Islet precursor cell (in vitro differentiated cells): ENCODE results near the gene PIP4K2A.
"Not testable (repeated sequence)": the region's sequence is repeated elsewhere in the genome, so short reads cannot be mapped to it uniquely, and the experiment has no call there.

Experiments used
- DNase-seq: peaks from one replicate; pipeline ENCODE4 v3.0.0-alpha.2; 2018

PIP4K2A gene

GRCh38 chr10:22714479-22715289 lies at the start of gene PIP4K2A:
Gene PIP4K2A (minus strand): TSS chr10:22714578. CDS start chr10:22714326, 252 bp downstream.
- peak; percentile 70 for DNase-seq

DNA sequence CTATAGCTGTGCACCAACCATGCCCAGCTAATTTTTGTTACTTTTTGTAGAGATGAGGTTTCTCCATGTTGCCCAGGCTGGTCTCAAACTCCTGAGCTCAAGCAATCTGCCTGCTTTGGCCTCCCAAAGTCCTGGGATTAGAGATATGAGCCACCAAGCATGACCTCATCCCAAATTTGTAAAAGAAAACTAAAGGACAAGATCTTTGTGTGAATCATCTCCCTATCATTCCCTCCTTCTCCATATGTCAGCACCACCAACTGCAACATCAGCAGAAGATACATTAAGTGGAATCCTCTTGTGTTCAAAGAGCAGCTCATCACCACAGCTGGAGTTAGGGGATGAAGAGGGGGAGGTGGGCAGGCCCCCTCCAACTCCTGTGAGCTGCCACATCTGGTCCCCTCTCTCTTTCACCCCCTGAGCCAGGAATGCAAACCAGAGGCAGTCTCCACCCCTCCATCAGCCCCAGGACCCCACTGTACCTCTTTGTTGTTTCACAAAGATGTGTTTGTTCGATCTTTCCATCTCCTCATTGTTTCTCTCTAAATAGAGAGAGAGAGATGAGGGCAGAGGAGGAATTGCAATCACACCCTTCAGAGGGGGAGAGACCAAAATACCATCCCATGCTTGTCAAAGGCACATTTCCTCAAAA lies 47.3 kb upstream of the PIP4K2A start:
- no peak for DNase-seq

- no peak for DNase-seq
Measured at GRCh38 chr10:22760025-22760424, 45.6 kb upstream of the PIP4K2A start.

DNA sequence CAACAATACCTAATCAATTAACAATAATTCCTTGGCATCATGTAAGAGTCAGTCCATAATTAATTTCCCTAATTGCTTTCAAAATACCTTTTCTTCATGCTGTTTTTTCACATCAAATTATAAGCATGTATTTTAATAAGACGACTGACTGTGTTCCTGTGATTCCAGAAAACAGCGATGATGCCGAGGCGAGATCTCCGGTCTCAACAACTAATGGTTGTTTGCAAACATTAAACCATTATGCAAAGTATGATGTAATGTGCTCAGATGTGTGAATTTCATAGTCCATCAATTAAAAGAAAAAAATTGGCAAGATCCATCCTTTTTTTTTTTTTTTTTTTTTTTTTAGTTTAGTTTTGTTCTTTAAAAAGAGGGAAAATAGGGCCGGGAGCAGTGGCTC lies 44.5 kb upstream of the PIP4K2A start:
- no peak for DNase-seq

DNA sequence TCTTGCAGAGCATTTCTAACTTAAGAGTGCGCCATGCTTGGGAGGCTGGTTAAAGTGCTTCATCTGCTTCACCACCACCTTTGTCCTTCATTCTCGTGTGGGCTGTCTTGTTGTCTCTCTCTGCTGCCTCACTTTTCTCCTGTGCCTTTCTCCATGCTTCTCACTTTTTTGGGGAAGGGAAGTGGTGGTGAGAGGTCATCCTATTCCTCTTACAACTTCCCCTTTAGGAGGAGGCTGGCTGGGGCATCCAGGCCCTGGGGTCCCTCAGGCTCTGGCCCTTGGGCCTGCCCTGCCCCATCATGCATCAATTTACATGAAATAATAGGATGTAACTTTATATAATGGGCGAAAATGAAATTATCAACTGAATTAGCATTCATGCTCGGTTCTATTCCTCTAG lies 39.9 kb upstream of the PIP4K2A start:
- DNase-seq = no peak

- no peak for DNase-seq
Measured at GRCh38 chr10:22753786-22754185, 39.4 kb upstream of the PIP4K2A start.

DNA sequence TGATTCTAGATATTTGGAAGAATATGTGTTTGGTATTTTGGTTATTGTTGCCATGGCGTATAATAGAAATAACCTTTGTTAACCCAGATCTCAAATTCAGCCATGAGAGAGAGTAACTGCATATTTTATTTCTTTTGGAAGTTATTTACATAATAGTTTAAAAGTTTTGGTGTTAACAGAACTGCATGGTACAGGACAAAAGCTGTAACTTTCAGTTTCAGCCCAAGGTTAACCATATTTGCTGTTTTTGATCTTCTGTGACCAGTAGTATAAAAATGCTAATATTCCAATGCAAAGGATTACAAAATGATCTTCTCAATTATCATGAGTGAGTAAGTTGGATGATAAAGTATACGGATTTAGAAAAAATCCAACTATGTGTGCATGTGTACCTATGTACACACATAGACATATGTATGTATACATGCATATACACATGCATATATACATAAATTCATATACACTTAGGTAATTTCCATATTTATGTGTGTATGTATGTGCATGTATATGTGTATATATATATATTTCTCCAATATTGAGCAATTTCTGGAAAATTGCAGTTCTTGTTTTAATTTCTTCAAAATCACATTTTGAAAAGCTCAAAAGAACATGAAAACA lies 38.0 kb upstream of the PIP4K2A start:
- DNase-seq = no peak

DNA sequence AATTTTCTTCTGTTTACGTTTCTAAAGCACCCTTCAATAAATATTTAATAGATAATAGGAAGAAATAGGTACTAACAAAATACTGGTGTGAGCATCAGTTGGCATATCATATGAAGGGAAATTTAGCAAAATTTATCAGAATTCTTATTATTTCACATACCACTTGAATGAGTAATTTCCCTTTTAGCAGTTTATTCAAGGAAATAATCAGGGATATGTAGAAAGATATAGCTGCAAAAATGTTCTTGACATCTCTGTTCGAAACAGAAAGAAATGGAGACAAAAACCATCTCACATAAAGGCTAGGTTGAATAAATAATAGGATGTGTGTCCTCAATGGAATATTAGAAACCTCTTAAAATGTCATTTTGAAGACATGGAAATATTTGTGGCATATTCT lies 35.8 kb upstream of the PIP4K2A start:
- no peak for DNase-seq

DNA sequence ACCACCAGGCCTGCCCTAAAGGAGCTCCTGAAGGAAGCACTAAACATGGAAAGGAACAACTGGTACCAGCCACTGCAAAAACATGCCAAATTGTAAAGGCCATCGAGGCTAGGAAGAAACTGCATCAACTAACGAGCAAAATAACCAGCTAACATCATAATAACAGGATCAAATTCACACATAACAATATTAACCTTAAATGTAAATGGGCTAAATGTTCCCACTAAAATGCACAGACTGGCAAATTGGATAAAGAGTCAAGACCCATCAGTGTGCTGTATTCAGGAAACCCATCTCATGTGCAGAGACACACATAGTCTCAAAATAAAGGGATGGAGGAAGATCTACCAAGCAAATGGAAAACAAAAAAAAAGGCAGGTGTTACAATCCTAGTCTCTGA lies 30.5 kb upstream of the PIP4K2A start:
- not testable (repeated sequence) for DNase-seq

- DNase-seq = no peak
Measured at GRCh38 chr10:22742678-22743077, 28.3 kb upstream of the PIP4K2A start.

GRCh38 chr10:22741631-22742030 lies 27.3 kb upstream of the PIP4K2A start:
- DNase-seq = not testable (repeated sequence)

GRCh38 chr10:22740180-22740579 lies 25.8 kb upstream of the PIP4K2A start:
- no peak for DNase-seq

DNA sequence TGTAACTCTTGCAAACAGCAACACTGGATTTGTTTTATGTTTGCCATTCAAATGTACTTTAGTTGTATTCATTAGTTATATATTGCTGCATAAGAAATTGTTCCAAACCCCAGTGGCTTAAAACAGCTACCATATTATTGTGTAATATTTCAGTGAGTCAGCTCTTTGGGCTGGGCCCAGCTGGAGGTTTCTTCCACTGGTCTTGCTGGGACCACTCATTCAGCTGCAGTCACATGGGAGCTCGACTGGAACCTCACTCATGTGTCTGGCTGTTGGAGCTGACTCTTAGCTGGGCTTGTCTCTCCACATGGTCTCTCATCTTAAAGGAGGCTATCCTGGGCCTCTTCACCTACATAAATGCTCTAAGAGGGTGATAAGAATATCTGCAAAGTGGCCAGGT lies 23.2 kb upstream of the PIP4K2A start:
- no peak for DNase-seq

DNA sequence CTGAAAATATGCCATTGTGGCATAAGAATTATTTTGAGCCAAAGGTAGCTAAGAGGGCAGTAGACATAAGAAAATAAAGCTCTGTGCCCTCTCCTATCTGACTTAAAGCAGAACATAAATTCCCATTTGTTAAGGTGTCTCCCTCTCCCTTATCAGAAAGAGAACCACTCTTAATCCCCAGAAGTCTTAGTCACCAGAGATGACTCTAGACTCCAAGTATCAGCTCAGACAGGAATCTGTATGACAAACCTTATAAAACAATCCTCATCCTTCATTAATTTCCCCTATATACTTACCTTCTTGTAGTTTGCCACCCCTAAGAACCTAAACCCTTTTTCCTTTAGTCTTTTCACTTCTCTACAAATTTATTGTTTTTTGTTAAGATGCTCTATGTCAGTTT lies 21.8 kb upstream of the PIP4K2A start:
- DNase-seq = no peak

- no peak for DNase-seq
Measured at GRCh38 chr10:22733992-22734391, 19.6 kb upstream of the PIP4K2A start.

DNA sequence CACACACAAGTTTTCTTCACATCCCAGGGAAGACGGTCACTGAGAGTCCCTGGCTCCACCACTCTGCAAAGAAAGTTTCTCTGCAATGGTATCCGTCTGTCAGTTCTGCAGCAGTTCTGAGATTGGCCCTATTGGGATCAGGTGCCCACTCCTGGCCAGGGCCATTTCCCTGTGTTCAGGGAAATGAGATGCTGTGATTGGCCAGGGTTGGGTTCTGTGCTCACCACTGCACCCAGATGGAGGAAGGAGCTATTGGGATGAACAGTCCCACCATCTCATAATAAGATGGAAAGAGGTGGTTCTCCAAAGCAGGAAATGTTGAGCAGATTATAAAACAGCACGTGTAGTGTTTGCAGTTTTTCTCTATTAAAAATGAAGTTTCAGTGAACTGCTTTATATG lies 13.3 kb upstream of the PIP4K2A start:
- DNase-seq = no peak

GRCh38 chr10:22727112-22727511 lies 12.7 kb upstream of the PIP4K2A start:
- DNase-seq = no peak

DNA sequence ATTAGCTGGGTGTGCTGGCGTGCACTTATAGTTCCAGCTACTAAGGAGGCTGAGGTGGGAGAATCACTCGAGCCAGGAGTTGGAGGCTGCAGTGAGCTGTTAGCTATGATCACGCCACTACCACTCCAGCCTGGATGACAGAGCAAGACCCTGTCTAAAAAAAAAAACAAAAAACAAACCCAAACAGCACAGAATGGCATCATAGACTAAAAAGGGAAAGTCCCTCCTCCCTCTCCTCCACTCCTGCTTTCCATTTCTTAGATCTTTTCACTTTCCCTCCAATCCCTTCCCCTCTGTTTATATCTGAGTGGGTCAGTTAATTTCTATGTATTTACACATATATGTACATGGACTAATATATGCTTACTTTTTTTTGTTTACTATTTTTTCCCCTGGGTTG lies 10.4 kb upstream of the PIP4K2A start:
- DNase-seq = no peak

DNA sequence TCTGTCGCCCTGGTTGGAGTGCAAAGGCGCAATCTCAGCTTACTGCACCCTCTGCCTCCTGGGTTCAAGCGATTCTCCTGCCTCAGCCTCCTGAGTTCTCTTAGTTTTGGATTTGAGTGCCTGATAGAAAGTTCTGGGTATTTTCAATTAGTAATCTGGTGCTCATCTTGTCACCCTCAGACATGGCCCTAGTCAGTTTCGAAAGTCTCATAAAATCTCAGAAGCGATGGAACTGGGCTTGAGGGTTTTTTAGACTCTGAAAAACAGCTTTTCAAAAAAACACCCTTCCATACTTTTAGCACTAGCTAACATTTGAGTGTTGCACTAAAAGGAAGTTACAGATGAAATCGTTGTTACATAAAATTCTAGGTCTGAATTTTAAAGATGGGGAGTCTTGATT lies 9.4 kb upstream of the PIP4K2A start:
- no peak for DNase-seq

DNA sequence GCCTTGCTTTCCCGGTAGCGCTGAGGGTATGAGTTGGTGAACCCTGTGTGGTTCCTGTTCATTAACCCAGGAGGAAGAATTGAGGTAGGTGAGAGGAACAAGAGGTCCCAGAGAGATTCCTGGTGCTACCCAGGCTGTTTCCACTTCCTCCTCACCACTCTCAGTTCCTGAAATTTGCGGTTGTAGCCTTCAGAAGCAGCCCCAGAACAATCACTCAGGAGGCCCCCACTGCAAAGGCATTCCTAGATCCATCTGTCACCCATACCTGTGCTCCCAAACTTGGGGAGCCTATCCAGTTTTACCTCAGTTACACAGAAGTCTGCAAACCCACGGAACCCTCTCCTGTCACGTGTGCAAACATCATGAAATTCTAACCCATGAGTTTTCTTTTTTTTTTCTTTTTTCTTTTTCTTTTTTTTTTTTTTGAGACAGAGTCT lies 9.0 kb upstream of the PIP4K2A start:
- DNase-seq = no peak

GRCh38 chr10:22722626-22723169 lies 8.3 kb upstream of the PIP4K2A start:
- no peak for DNase-seq

DNA sequence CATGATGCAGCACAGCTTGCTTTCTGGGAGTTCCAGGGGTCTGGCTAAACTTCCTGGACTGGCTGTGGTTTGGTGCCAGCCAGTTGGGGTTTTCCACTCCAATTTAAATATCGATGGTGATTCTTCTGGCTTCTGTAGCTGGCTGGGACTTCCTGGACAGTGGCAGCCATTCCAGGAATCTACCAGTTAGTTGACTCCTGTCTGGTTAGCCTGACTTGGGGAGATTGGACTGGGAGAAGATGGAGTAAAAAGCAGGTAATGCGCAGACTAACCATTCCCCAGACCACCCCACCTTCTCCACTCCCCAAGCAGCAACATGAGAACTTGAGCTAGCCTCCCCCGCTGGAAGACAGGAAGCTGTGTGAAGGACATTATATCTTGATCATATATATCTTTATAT lies 6.3 kb upstream of the PIP4K2A start:
- DNase-seq = no peak

DNA sequence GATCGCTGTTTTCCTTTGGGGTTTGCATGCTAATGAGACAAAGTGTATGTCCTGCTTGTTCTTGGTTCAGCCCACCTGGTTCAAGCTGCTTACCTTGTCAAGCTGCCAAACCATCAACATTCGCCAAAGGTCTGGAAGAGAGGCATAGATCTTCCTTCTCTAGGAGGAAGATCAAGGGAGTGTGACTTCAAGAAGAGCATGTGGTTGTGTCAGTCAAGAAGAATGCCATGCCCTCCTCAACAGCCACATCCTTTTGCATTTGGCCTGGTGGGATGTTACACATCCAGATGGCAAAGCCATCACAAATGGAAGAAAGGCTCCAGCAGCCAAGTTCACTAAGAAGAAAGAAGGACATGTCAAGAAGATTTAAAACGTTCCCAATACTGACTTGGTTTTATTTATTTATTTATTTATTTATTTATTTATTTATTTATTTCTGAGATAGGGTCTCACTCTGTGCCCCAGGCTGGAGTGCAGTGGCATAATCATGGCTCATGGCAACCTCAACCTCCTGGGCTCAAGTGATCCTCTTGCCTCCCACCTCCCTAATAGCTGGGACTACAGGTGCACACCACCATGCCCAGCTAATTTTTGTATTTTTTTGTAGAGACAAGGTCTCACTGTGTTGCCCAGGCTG lies 5.1 kb upstream of the PIP4K2A start:
- no peak for DNase-seq
